Endodermal cell (in vitro differentiated cells): ENCODE data around the gene DNASE2B. TPM values are rescaled to one million over a fixed set of nuclear protein-coding genes. Genes with fewer than 3 reads are reported as not detected.

Source experiments
- DNase-seq: peaks from one replicate; pipeline ENCODE4 v3.0.0-alpha.2; 2017
- H3K27ac ChIP-seq: 2 replicates; pipeline ENCODE4 v1.5.1; 2013; ENCODE audit warnings: mild to moderate bottlenecking, low read depth, low read length, moderate library complexity
- H3K27me3 ChIP-seq: 2 replicates; pipeline ENCODE4 v1.6.1; 2013; ENCODE audit warnings: mild to moderate bottlenecking, low read length, moderate library complexity; ENCODE audit not compliant: insufficient read depth, control insufficient read depth, poor library complexity, severe bottlenecking
- H3K36me3 ChIP-seq: 2 replicates; pipeline ENCODE4 v1.7.0; 2013; ENCODE audit warnings: mild to moderate bottlenecking, low read length, moderate library complexity; ENCODE audit not compliant: control insufficient read depth, insufficient read depth
- H3K4me1 ChIP-seq: one replicate; pipeline ENCODE4 v1.7.0; 2013; ENCODE audit warnings: low read length; ENCODE audit not compliant: control insufficient read depth, insufficient read depth
- H3K4me3 ChIP-seq: 2 replicates; pipeline ENCODE4 v1.5.1; 2013; ENCODE audit warnings: mild to moderate bottlenecking, low read length, moderate library complexity
- H3K9ac ChIP-seq: 2 replicates; pipeline ENCODE4 v1.6.1; 2013; ENCODE audit warnings: mild to moderate bottlenecking, low read length, moderate library complexity; ENCODE audit not compliant: poor library complexity, severe bottlenecking; ENCODE audit errors: extremely low read depth
- H3K9me3 ChIP-seq: 2 replicates; pipeline ENCODE4 v1.6.1; 2013; ENCODE audit warnings: mild to moderate bottlenecking, low read length, moderate library complexity; ENCODE audit not compliant: control insufficient read depth
- H3K27ac Mint-ChIP-seq: 2 replicates; pipeline ENCODE4 v1.8.0; 2020; ENCODE audit warnings: mixed read lengths
- H3K27me3 Mint-ChIP-seq: 2 replicates; pipeline ENCODE4 v1.8.0; 2021; ENCODE audit warnings: mild to moderate bottlenecking, mixed read lengths; ENCODE audit not compliant: insufficient read depth
- H3K36me3 Mint-ChIP-seq: 2 replicates; pipeline ENCODE4 v1.8.0; 2020; ENCODE audit warnings: low read depth, mixed read lengths
- H3K4me1 Mint-ChIP-seq: 2 replicates; pipeline ENCODE4 v1.8.0; 2020; ENCODE audit warnings: mixed read lengths
- H3K4me3 Mint-ChIP-seq: 2 replicates; pipeline ENCODE4 v1.8.0; 2020; ENCODE audit warnings: mild to moderate bottlenecking, moderate library complexity, mixed read lengths
- H3K9me3 Mint-ChIP-seq: 2 replicates; pipeline ENCODE4 v1.8.0; 2020; ENCODE audit warnings: mild to moderate bottlenecking, mixed read lengths
- WGBS, 2 experiments: methylation state at CpG; one replicate each; pipeline versions ENCODE4 v1.1.5 to v1.1.7; 2013; ENCODE audit warnings: missing lambda C conversion rate in 2 of 2, mixed read lengths in 1 of 2; ENCODE audit not compliant: insufficient coverage in 1 of 2, insufficient read length in 1 of 2; 5-methylcytosine and 5-hydroxymethylcytosine counted together
- total RNA-seq, 2 donors: library from RNA; stranded (reverse); fragmentation: NEBNext Ultra II Directional in 1 of 2; extraction: Animal tissue kit (Norgen Biotek cat#: 25700) in 1 of 2; gene quantifications; 2 replicates in 1 of 2; 3 replicates in 1 of 2; pipeline ENCODE4 v1.2.1, GENCODE V29; 2021
- TF ChIP-seq, protein P1 (sequence below): fragments of 200-600 bp; sonication (generic); conservative IDR thresholded peaks from 2 replicates; pipeline ENCODE4 v1.5.0; 2021; ENCODE audit warnings: antibody characterized with exemption, mild to moderate bottlenecking

DNASE2B gene
- total RNA-seq, 2 donors from 2014 or later = not detected

GRCh38 chr1:84386716-84387479 is 11.4 kb upstream of the DNASE2B start:
- Histone ChIP-seq H3K9me3 (no peaks in the 10 kb centered on the region), H3K4me1 (peaks cover 11% of the 10 kb centered on the region), H3K27ac (no peak overlapping the region), H3K9ac (no peak overlapping the region), H3K36me3 (no peaks in the 10 kb centered on the region), H3K4me3 (no peak overlapping the region), H3K27me3 (no peaks in the 10 kb centered on the region)
- 85 to 86% methylated on average over 4 to 5 of the region's 5 CpGs for WGBS, 2 experiments
- no peaks in the 10 kb centered on the region for H3K36me3 Mint-ChIP-seq
- no peaks in the 10 kb centered on the region for H3K9me3 Mint-ChIP-seq
- H3K27ac Mint-ChIP-seq = no peak overlapping the region
- TF ChIP-seq, protein P1, sequence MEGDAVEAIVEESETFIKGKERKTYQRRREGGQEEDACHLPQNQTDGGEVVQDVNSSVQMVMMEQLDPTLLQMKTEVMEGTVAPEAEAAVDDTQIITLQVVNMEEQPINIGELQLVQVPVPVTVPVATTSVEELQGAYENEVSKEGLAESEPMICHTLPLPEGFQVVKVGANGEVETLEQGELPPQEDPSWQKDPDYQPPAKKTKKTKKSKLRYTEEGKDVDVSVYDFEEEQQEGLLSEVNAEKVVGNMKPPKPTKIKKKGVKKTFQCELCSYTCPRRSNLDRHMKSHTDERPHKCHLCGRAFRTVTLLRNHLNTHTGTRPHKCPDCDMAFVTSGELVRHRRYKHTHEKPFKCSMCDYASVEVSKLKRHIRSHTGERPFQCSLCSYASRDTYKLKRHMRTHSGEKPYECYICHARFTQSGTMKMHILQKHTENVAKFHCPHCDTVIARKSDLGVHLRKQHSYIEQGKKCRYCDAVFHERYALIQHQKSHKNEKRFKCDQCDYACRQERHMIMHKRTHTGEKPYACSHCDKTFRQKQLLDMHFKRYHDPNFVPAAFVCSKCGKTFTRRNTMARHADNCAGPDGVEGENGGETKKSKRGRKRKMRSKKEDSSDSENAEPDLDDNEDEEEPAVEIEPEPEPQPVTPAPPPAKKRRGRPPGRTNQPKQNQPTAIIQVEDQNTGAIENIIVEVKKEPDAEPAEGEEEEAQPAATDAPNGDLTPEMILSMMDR = no peak
- H3K4me1 Mint-ChIP-seq = peaks cover 2% of the 10 kb centered on the region
- DNase-seq = no peak
- no peak overlapping the region for H3K4me3 Mint-ChIP-seq
- no peaks in the 10 kb centered on the region for H3K27me3 Mint-ChIP-seq

- Mint-ChIP-seq H3K4me3 (no peak overlapping the region), H3K27ac (no peak overlapping the region), H3K4me1 (peaks cover 2% of the 10 kb centered on the region), H3K9me3 (no peaks in the 10 kb centered on the region), H3K36me3 (no peaks in the 10 kb centered on the region), H3K27me3 (no peaks in the 10 kb centered on the region)
- TF ChIP-seq, protein P1 = no peak
- H3K36me3 ChIP-seq = no peaks in the 10 kb centered on the region
- no peaks in the 10 kb centered on the region for H3K27me3 ChIP-seq
- WGBS, 2 experiments = 85 to 91% methylated on average over 6 to 8 of the region's 8 CpGs
- H3K9ac ChIP-seq = no peak overlapping the region
- H3K4me3 ChIP-seq = no peak overlapping the region
- no peaks in the 10 kb centered on the region for H3K9me3 ChIP-seq
- no peak for DNase-seq
- no peak overlapping the region for H3K27ac ChIP-seq
- peaks cover 11% of the 10 kb centered on the region for H3K4me1 ChIP-seq
Measured at GRCh38 chr1:84387480-84388163, 10.7 kb upstream of the DNASE2B start.

DNA sequence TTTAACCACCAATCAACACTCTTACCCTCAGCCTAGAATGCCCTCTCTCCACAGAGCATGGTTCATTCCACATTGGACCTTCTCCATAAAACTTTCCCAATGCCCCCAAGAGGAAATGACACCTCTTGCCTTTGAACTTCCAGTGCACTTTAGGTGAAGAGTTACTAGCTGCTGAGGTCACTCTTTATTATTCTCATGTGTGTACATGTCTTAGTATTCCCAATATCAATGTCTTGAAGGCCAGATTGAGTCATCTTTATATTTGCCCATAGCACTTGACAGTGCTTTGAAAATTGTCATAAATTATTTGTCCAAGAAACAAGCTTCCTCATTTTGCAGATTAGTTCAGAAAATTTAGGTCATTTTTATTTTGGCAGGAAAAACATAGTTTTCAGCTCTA is 8.1 kb upstream of the DNASE2B start:
- H3K9me3 ChIP-seq = no peaks in the 10 kb centered on the region
- no peaks in the 10 kb centered on the region for H3K9me3 Mint-ChIP-seq
- no peak overlapping the region for H3K9ac ChIP-seq
- no peaks in the 10 kb centered on the region for H3K27me3 ChIP-seq
- no peak overlapping the region for H3K27ac ChIP-seq
- peaks cover 11% of the 10 kb centered on the region for H3K4me1 ChIP-seq
- no peak overlapping the region for H3K4me3 Mint-ChIP-seq
- no peak for DNase-seq
- H3K4me1 Mint-ChIP-seq = peaks cover 2% of the 10 kb centered on the region
- H3K4me3 ChIP-seq = no peak overlapping the region
- TF ChIP-seq, protein P1 = no peak
- H3K36me3 ChIP-seq = no peaks in the 10 kb centered on the region
- H3K36me3 Mint-ChIP-seq = no peaks in the 10 kb centered on the region
- H3K27ac Mint-ChIP-seq = no peak overlapping the region
- H3K27me3 Mint-ChIP-seq = no peaks in the 10 kb centered on the region
